ENCODE measurements around the gene MPPED1. TPM values are rescaled to one million over a fixed set of nuclear protein-coding genes. Genes with fewer than 3 reads are reported as not detected.

MPPED1 gene
- total RNA-seq, 1 experiment from 2014 or later: 0.35 TPM

DNA sequence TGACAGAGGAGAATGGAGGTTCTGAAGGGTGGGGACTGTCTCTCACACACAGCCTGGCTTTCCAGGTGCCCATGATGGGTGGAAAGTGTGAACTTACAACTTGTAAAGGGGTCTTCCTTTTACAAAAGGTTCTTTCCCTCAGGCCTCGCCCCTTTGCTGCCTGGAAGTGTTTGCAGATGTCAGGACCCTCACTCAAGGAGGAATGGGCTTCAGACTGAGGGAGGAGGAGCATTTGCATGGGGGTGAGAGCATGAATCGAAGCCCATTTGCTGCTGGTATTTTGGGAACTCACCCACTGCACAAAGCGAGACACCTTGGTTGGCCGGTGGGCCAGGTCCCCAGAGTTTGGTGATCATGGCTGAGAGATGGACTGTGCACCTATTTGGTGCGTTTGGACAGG lies 25.1 kb downstream of the MPPED1 start (continued):
- TF ChIP-seq, protein P1, sequence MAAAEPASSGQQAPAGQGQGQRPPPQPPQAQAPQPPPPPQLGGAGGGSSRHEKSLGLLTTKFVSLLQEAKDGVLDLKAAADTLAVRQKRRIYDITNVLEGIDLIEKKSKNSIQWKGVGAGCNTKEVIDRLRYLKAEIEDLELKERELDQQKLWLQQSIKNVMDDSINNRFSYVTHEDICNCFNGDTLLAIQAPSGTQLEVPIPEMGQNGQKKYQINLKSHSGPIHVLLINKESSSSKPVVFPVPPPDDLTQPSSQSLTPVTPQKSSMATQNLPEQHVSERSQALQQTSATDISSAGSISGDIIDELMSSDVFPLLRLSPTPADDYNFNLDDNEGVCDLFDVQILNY (CRISPR knock-in tag; IDR thresholded peaks at IDR 0.05): no peak
- TF ChIP-seq, protein P2, sequence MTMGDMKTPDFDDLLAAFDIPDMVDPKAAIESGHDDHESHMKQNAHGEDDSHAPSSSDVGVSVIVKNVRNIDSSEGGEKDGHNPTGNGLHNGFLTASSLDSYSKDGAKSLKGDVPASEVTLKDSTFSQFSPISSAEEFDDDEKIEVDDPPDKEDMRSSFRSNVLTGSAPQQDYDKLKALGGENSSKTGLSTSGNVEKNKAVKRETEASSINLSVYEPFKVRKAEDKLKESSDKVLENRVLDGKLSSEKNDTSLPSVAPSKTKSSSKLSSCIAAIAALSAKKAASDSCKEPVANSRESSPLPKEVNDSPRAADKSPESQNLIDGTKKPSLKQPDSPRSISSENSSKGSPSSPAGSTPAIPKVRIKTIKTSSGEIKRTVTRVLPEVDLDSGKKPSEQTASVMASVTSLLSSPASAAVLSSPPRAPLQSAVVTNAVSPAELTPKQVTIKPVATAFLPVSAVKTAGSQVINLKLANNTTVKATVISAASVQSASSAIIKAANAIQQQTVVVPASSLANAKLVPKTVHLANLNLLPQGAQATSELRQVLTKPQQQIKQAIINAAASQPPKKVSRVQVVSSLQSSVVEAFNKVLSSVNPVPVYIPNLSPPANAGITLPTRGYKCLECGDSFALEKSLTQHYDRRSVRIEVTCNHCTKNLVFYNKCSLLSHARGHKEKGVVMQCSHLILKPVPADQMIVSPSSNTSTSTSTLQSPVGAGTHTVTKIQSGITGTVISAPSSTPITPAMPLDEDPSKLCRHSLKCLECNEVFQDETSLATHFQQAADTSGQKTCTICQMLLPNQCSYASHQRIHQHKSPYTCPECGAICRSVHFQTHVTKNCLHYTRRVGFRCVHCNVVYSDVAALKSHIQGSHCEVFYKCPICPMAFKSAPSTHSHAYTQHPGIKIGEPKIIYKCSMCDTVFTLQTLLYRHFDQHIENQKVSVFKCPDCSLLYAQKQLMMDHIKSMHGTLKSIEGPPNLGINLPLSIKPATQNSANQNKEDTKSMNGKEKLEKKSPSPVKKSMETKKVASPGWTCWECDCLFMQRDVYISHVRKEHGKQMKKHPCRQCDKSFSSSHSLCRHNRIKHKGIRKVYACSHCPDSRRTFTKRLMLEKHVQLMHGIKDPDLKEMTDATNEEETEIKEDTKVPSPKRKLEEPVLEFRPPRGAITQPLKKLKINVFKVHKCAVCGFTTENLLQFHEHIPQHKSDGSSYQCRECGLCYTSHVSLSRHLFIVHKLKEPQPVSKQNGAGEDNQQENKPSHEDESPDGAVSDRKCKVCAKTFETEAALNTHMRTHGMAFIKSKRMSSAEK (CRISPR knock-in tag; IDR thresholded peaks at IDR 0.05; ENCODE audit: borderline replicate concordance): no peak
- no peak for TF ChIP-seq ZNF263 (CRISPR knock-in tag; IDR thresholded peaks at IDR 0.05; ENCODE audit: low read depth)
- TF ChIP-seq TP53 (CRISPR knock-in tag; IDR thresholded peaks at IDR 0.05): no peak
- TF ChIP-seq TCF7 (CRISPR knock-in tag; IDR thresholded peaks at IDR 0.05; ENCODE audit: low read depth): no peak
- TF ChIP-seq KAT7 (CRISPR knock-in tag; IDR thresholded peaks at IDR 0.05; ENCODE audit: borderline replicate concordance): no peak
- TF ChIP-seq SMAD3 (CRISPR knock-in tag; IDR thresholded peaks at IDR 0.05; ENCODE audit: borderline replicate concordance): no peak
- TF ChIP-seq SOX15 (CRISPR knock-in tag; IDR thresholded peaks at IDR 0.05): no peak

- POLR2A ChIA-PET: no interaction called here
- DNase-seq (ENCODE audit: low spot score) (no peak), ATAC-seq (no peak)
- H3K4me1 Mint-ChIP-seq: peaks cover 10% of the 10 kb centered on the region
- no peaks in the 10 kb centered on the region for H3K9me3 Mint-ChIP-seq
- no peak overlapping the region for H3K27ac Mint-ChIP-seq
- CTCF ChIA-PET: interaction anchor here (1.5 kb wide), 1 partner anchor 10 kb away, joined by 5 read pairs; no protein-coding TSS in a partner anchor
- no peak overlapping the region for H3K4me3 Mint-ChIP-seq
- no peaks in the 10 kb centered on the region for H3K36me3 Mint-ChIP-seq
- no peaks in the 10 kb centered on the region; the same call in none of the 2 replicates for H3K27me3 Mint-ChIP-seq (ENCODE audit: low read depth)
- no peak for TF ChIP-seq ZNF396 (CRISPR knock-in tag; IDR thresholded peaks at IDR 0.05; ENCODE audit: borderline replicate concordance)
- no peak for TF ChIP-seq MAX (CRISPR knock-in tag; IDR thresholded peaks at IDR 0.05)
- no peak for TF ChIP-seq CBFB (CRISPR knock-in tag; IDR thresholded peaks at IDR 0.05; ENCODE audit: low read depth)
- TF ChIP-seq E2F1 (CRISPR knock-in tag; IDR thresholded peaks at IDR 0.05): no peak
- no peak for TF ChIP-seq TP53 (CRISPR knock-in tag; IDR thresholded peaks at IDR 0.05)
- no peak for TF ChIP-seq IRF2 (CRISPR knock-in tag; IDR thresholded peaks at IDR 0.05; ENCODE audit: borderline replicate concordance, low read depth)
- TF ChIP-seq GTF2I (CRISPR knock-in tag; conservative IDR thresholded peaks at IDR 0.05): no peak
- TF ChIP-seq SMAD3 (CRISPR knock-in tag; IDR thresholded peaks at IDR 0.05; ENCODE audit: borderline replicate concordance): no peak
- TF ChIP-seq, protein P3, sequence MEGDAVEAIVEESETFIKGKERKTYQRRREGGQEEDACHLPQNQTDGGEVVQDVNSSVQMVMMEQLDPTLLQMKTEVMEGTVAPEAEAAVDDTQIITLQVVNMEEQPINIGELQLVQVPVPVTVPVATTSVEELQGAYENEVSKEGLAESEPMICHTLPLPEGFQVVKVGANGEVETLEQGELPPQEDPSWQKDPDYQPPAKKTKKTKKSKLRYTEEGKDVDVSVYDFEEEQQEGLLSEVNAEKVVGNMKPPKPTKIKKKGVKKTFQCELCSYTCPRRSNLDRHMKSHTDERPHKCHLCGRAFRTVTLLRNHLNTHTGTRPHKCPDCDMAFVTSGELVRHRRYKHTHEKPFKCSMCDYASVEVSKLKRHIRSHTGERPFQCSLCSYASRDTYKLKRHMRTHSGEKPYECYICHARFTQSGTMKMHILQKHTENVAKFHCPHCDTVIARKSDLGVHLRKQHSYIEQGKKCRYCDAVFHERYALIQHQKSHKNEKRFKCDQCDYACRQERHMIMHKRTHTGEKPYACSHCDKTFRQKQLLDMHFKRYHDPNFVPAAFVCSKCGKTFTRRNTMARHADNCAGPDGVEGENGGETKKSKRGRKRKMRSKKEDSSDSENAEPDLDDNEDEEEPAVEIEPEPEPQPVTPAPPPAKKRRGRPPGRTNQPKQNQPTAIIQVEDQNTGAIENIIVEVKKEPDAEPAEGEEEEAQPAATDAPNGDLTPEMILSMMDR (IDR thresholded peaks at IDR 0.05): no peak
- TF ChIP-seq MXD4 (CRISPR knock-in tag; IDR thresholded peaks at IDR 0.05; ENCODE audit: borderline replicate concordance): no peak
- no peak for TF ChIP-seq ELF4 (CRISPR knock-in tag; IDR thresholded peaks at IDR 0.05; ENCODE audit: low read depth)
- TF ChIP-seq, protein P4, sequence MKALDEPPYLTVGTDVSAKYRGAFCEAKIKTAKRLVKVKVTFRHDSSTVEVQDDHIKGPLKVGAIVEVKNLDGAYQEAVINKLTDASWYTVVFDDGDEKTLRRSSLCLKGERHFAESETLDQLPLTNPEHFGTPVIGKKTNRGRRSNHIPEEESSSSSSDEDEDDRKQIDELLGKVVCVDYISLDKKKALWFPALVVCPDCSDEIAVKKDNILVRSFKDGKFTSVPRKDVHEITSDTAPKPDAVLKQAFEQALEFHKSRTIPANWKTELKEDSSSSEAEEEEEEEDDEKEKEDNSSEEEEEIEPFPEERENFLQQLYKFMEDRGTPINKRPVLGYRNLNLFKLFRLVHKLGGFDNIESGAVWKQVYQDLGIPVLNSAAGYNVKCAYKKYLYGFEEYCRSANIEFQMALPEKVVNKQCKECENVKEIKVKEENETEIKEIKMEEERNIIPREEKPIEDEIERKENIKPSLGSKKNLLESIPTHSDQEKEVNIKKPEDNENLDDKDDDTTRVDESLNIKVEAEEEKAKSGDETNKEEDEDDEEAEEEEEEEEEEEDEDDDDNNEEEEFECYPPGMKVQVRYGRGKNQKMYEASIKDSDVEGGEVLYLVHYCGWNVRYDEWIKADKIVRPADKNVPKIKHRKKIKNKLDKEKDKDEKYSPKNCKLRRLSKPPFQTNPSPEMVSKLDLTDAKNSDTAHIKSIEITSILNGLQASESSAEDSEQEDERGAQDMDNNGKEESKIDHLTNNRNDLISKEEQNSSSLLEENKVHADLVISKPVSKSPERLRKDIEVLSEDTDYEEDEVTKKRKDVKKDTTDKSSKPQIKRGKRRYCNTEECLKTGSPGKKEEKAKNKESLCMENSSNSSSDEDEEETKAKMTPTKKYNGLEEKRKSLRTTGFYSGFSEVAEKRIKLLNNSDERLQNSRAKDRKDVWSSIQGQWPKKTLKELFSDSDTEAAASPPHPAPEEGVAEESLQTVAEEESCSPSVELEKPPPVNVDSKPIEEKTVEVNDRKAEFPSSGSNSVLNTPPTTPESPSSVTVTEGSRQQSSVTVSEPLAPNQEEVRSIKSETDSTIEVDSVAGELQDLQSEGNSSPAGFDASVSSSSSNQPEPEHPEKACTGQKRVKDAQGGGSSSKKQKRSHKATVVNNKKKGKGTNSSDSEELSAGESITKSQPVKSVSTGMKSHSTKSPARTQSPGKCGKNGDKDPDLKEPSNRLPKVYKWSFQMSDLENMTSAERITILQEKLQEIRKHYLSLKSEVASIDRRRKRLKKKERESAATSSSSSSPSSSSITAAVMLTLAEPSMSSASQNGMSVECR (CRISPR knock-in tag; IDR thresholded peaks at IDR 0.05; ENCODE audit: borderline replicate concordance): no peak
- no peak for TF ChIP-seq GRHL2 (CRISPR knock-in tag; IDR thresholded peaks at IDR 0.05; ENCODE audit: insufficient replicate concordance, severe bottlenecking)
- TF ChIP-seq ZNF423 (CRISPR knock-in tag; IDR thresholded peaks at IDR 0.05): no peak
- no peak for TF ChIP-seq ZNF232 (CRISPR knock-in tag; IDR thresholded peaks at IDR 0.05)
These were observed 26.2 kb downstream of the MPPED1 start for GRCh38 chr22:43437871-43438475.

All from WTC11 (cell line).